Thoracic aorta (tissue), 2 donors: ENCODE measurements around the gene CSKMT. TPM values are rescaled to one million over a fixed set of nuclear protein-coding genes. Genes with fewer than 3 reads are reported as not detected.

Source experiments
- ATAC-seq: fragments of 150-250 bp; one replicate; pipeline ENCODE4 v1.8.0; 2017; ENCODE audit warnings: low read depth; ENCODE audit not compliant: insufficient number of reproducible peaks, low FRiP score
- DNase-seq: peaks from one replicate; pipeline ENCODE4 v3.0.0-alpha.2; 2020; ENCODE audit warnings: low spot score
- H3K27ac ChIP-seq, 2 donors: fragments of 200-600 bp; sonication (generic); 1 replicate in 1 of 2; 2 replicates in 1 of 2; pipeline ENCODE4 v1.5.1; 2016; ENCODE audit warnings: mild to moderate bottlenecking in 2 of 2, moderate library complexity in 2 of 2
- H3K27me3 ChIP-seq: fragments of 200-600 bp; sonication (generic); replicated peaks from 2 replicates; pipeline ENCODE4 v1.6.0; 2016; ENCODE audit warnings: mild to moderate bottlenecking; ENCODE audit not compliant: insufficient read depth
- H3K36me3 ChIP-seq: fragments of 200-600 bp; sonication (generic); one replicate; pipeline ENCODE4 v1.5.1; 2016
- H3K4me1 ChIP-seq, 2 donors: fragments of 200-600 bp; sonication (generic); 1 replicate in 1 of 2; 2 replicates in 1 of 2; pipeline versions ENCODE4 v1.5.1 to v1.6.0; 2016; ENCODE audit warnings: low read depth in 2 of 2, mild to moderate bottlenecking in 1 of 2; ENCODE audit not compliant: control insufficient read depth in 1 of 2
- H3K4me3 ChIP-seq: fragments of 200-600 bp; sonication (generic); 2 replicates; pipeline ENCODE4 v1.5.1; 2016; ENCODE audit warnings: mild to moderate bottlenecking
- H3K9me3 ChIP-seq: fragments of 200-600 bp; sonication (generic); 2 replicates; pipeline ENCODE4 v1.5.1; 2016
- CTCF ChIP-seq: fragments of 200-600 bp; sonication (generic); IDR thresholded peaks from one replicate; pipeline ENCODE4 v1.5.1; 2019; ENCODE audit warnings: antibody characterized with exemption
- total RNA-seq, 2 donors: library from RNA; depleted of rRNA; stranded (reverse); fragments of >200 nt; gene quantifications; one replicate each; pipeline versions ENCODE4 v1.1.0 to v1.2.3, GENCODE V29; 2016

CSKMT gene
- total RNA-seq, 2 donors from 2014 or later = 1.5 to 2.9 TPM

GRCh38 chr11:62716206-62716605, 51.1 kb downstream of the CSKMT start:
- no peaks in the 10 kb centered on the region for H3K9me3 ChIP-seq
- H3K27ac ChIP-seq = no peak overlapping the region
- DNase-seq (no peak), ATAC-seq (no peak)
- no peaks in the 10 kb centered on the region for H3K4me1 ChIP-seq
- H3K36me3 ChIP-seq = peaks cover 70% of the 10 kb centered on the region
- no peak for TF ChIP-seq CTCF
- H3K4me3 ChIP-seq = no peak overlapping the region
- H3K27me3 ChIP-seq = no peaks in the 10 kb centered on the region

GRCh38 chr11:62716816-62717215, 51.7 kb downstream of the CSKMT start:
- no peak for TF ChIP-seq CTCF
- no peak overlapping the region for H3K27ac ChIP-seq
- no peaks in the 10 kb centered on the region for H3K27me3 ChIP-seq
- H3K4me3 ChIP-seq = no peak overlapping the region
- no peak for DNase-seq
- H3K36me3 ChIP-seq = peaks cover 71% of the 10 kb centered on the region
- H3K9me3 ChIP-seq = no peaks in the 10 kb centered on the region
- no peaks in the 10 kb centered on the region for H3K4me1 ChIP-seq
- no peak for ATAC-seq

Other genes with a start within 250 kb of the CSKMT start
- gene SCGB1A1, start 246.3 kb upstream of the CSKMT start, total RNA-seq = not detected
- gene AHNAK, start 118.5 kb upstream of the CSKMT start, total RNA-seq = 1,000 to 10,000 TPM; 1,009 to 1,046 TPM
- gene EEF1G, start 91.4 kb upstream of the CSKMT start, total RNA-seq = 100 to 1,000 TPM; 719 to 780 TPM
- 10 to 100 TPM in 1 of 2 donors, 1 to 10 TPM in 1; 9.5 to 12.5 TPM for gene TUT1, start 73.8 kb upstream of the CSKMT start, total RNA-seq
- gene MTA2, start 63.4 kb upstream of the CSKMT start, total RNA-seq = 100 to 1,000 TPM in 1 of 2 donors, 10 to 100 TPM in 1; 55.9 to 124 TPM
- gene EML3, start 52.5 kb upstream of the CSKMT start, total RNA-seq = 100 to 1,000 TPM; 106 to 111 TPM
- gene ROM1, start 52.1 kb upstream of the CSKMT start, total RNA-seq = 10 to 100 TPM; 11.4 to 12.6 TPM
- 10 to 100 TPM; 27.5 to 30.3 TPM for gene B3GAT3, start 43.3 kb upstream of the CSKMT start, total RNA-seq
- gene GANAB, start 18.7 kb upstream of the CSKMT start, total RNA-seq = 100 to 1,000 TPM; 120 to 159 TPM
- gene INTS5, start 12.0 kb upstream of the CSKMT start, total RNA-seq = 10 to 100 TPM; 16.4 to 24.3 TPM
- 10 to 100 TPM; 20.5 to 28.6 TPM for gene C11orf98, start 102 bp upstream of the CSKMT start, total RNA-seq
- 1 to 10 TPM; 2.3 to 7.3 TPM for gene UQCC3, start 6.4 kb downstream of the CSKMT start, total RNA-seq
- 1 to 10 TPM; 3.7 to 7.8 TPM for gene LBHD1, start 7.0 kb downstream of the CSKMT start, total RNA-seq
- gene UBXN1, start 13.8 kb downstream of the CSKMT start, total RNA-seq = 100 to 1,000 TPM in 1 of 2 donors, 10 to 100 TPM in 1; 88.6 to 159 TPM
- 10 to 100 TPM; 10.5 to 22.5 TPM for gene LRRN4CL, start 24.2 kb downstream of the CSKMT start, total RNA-seq
- 10 to 100 TPM; 14.0 to 50.9 TPM for gene BSCL2, start 42.1 kb downstream of the CSKMT start, total RNA-seq
- gene GNG3, start 42.4 kb downstream of the CSKMT start, total RNA-seq = not detected
- 10 to 100 TPM; 21.3 to 41.8 TPM for gene HNRNPUL2, start 62.1 kb downstream of the CSKMT start, total RNA-seq
- gene TTC9C, start 63.2 kb downstream of the CSKMT start, total RNA-seq = 10 to 100 TPM in 1 of 2 donors, 1 to 10 TPM in 1; 9.1 to 14.5 TPM
- gene ZBTB3, start 88.8 kb downstream of the CSKMT start, total RNA-seq = 1 to 10 TPM; 6.2 to 7.6 TPM
- gene POLR2G, start 96.3 kb downstream of the CSKMT start, total RNA-seq = 10 to 100 TPM; 37.0 to 54.4 TPM
- 10 to 100 TPM; 18.5 to 22.2 TPM for gene TAF6L, start 106.1 kb downstream of the CSKMT start, total RNA-seq
- 10 to 100 TPM; 45.6 to 70.8 TPM for gene TMEM179B, start 122.1 kb downstream of the CSKMT start, total RNA-seq
- 10 to 100 TPM; 11.1 to 30.2 TPM for gene TMEM223, start 126.7 kb downstream of the CSKMT start, total RNA-seq
- 100 to 1,000 TPM in 1 of 2 donors, 10 to 100 TPM in 1; 82.9 to 109 TPM for gene NXF1, start 140.1 kb downstream of the CSKMT start, total RNA-seq
- gene STX5, start 166.7 kb downstream of the CSKMT start, total RNA-seq = 10 to 100 TPM; 32.0 to 46.8 TPM
- gene TEX54, start 167.5 kb downstream of the CSKMT start, total RNA-seq = not detected
- 10 to 100 TPM; 19.8 to 55.2 TPM for gene WDR74, start 174.3 kb downstream of the CSKMT start, total RNA-seq
- 100 to 1,000 TPM; 138 to 739 TPM for gene SLC3A2, start 215.6 kb downstream of the CSKMT start, total RNA-seq